Activated T-helper 2 cell treated with anti-CD3 and anti-CD28 coated beads, Interferon-gamma antibody, Interleukin-2, Interleukin-4, amounts not matched to agents 10 μg/mL and 5 μg/mL and 100 μg/mL, durations not matched to agents 14 hours and 24 hours and 36 hours (primary cell): Measurements from ENCODE around the gene PARD3B. TPM values are rescaled to one million over a fixed set of nuclear protein-coding genes. Genes with fewer than 3 reads are reported as not detected.

ENCODE experiments used
- DNase-seq: peaks from one replicate; pipeline ENCODE4 v3.0.0; 2021; ENCODE audit warnings: low spot score
- H3K27ac Mint-ChIP-seq: one replicate; pipeline ENCODE4 v1.8.0; 2021; ENCODE audit warnings: mixed read lengths
- H3K27me3 Mint-ChIP-seq: one replicate; pipeline ENCODE4 v1.8.0; 2021; ENCODE audit warnings: low read depth, mixed read lengths
- H3K36me3 Mint-ChIP-seq: one replicate; pipeline ENCODE4 v1.8.0; 2021; ENCODE audit warnings: low read depth, mixed read lengths
- H3K4me1 Mint-ChIP-seq: one replicate; pipeline ENCODE4 v1.8.0; 2021; ENCODE audit warnings: low read depth, mixed read lengths
- H3K4me3 Mint-ChIP-seq: one replicate; pipeline ENCODE4 v1.8.0; 2021; ENCODE audit warnings: low read depth, mild to moderate bottlenecking, moderate library complexity, mixed read lengths
- H3K9me3 Mint-ChIP-seq: one replicate; pipeline ENCODE4 v1.8.0; 2021; ENCODE audit warnings: mixed read lengths
- intact Hi-C: fragments of 100-400 bp; cut with micrococcal nuclease; formaldehyde crosslinking; loops from one replicate; pipeline ENCODE4 v1.15.1; 2023
- total RNA-seq: library from RNA; stranded (reverse); gene quantifications from 2 replicates; pipeline ENCODE4 v1.2.3, GENCODE V29; 2022

Gene PARD3B
- total RNA-seq, 1 donor from 2014 or later, result 0.39 TPM

- DNase-seq, result no peak
- H3K36me3 Mint-ChIP-seq, result no peaks in the 10 kb centered on the region
- H3K4me3 Mint-ChIP-seq, result no peak overlapping the region
- no peak overlapping the region for H3K27ac Mint-ChIP-seq
- intact Hi-C loops, result no loop called here
- H3K27me3 Mint-ChIP-seq, result peaks cover 13% of the 10 kb centered on the region
- no peaks in the 10 kb centered on the region for H3K9me3 Mint-ChIP-seq
- H3K4me1 Mint-ChIP-seq, result peaks cover 5% of the 10 kb centered on the region
Measured at GRCh38 chr2:205439621-205440020, 894.3 kb downstream of the PARD3B start.

- Mint-ChIP-seq H3K27ac (no peak overlapping the region), H3K27me3 (peaks cover 14% of the 10 kb centered on the region), H3K9me3 (no peaks in the 10 kb centered on the region), H3K4me1 (peaks cover 5% of the 10 kb centered on the region), H3K36me3 (no peaks in the 10 kb centered on the region), H3K4me3 (no peak overlapping the region)
- intact Hi-C loops, result no loop called here
- no peak for DNase-seq
Measured at GRCh38 chr2:205441524-205441923, 896.2 kb downstream of the PARD3B start.

GRCh38 chr2:205448189-205448588 lies 902.9 kb downstream of the PARD3B start:
- intact Hi-C loops, result no loop called here
- H3K9me3 Mint-ChIP-seq, result no peaks in the 10 kb centered on the region
- no peaks in the 10 kb centered on the region for H3K4me1 Mint-ChIP-seq
- DNase-seq, result no peak
- no peak overlapping the region for H3K27ac Mint-ChIP-seq
- H3K36me3 Mint-ChIP-seq, result no peaks in the 10 kb centered on the region
- H3K27me3 Mint-ChIP-seq, result peaks cover 12% of the 10 kb centered on the region
- no peak overlapping the region for H3K4me3 Mint-ChIP-seq

- no peaks in the 10 kb centered on the region for H3K9me3 Mint-ChIP-seq
- H3K4me3 Mint-ChIP-seq, result no peak overlapping the region
- H3K4me1 Mint-ChIP-seq, result no peaks in the 10 kb centered on the region
- no peak for DNase-seq
- peaks cover 17% of the 10 kb centered on the region for H3K27me3 Mint-ChIP-seq
- H3K27ac Mint-ChIP-seq, result no peak overlapping the region
- no peaks in the 10 kb centered on the region for H3K36me3 Mint-ChIP-seq
- intact Hi-C loops, result no loop called here
Measured at GRCh38 chr2:205451901-205452512, 906.7 kb downstream of the PARD3B start.

GRCh38 chr2:205453202-205453601 lies 907.9 kb downstream of the PARD3B start:
- H3K27ac Mint-ChIP-seq, result no peak overlapping the region
- H3K4me1 Mint-ChIP-seq, result no peaks in the 10 kb centered on the region
- intact Hi-C loops, result no loop called here
- no peaks in the 10 kb centered on the region for H3K9me3 Mint-ChIP-seq
- no peak for DNase-seq
- peaks cover 20% of the 10 kb centered on the region for H3K27me3 Mint-ChIP-seq
- H3K4me3 Mint-ChIP-seq, result no peak overlapping the region
- no peaks in the 10 kb centered on the region for H3K36me3 Mint-ChIP-seq

- Mint-ChIP-seq H3K27me3 (peaks cover 34% of the 10 kb centered on the region), H3K4me1 (peaks cover 11% of the 10 kb centered on the region), H3K9me3 (no peaks in the 10 kb centered on the region), H3K36me3 (no peaks in the 10 kb centered on the region), H3K27ac (no peak overlapping the region), H3K4me3 (no peak overlapping the region)
- intact Hi-C loops, result no loop called here
- no peak for DNase-seq
Measured at GRCh38 chr2:205456682-205457081, 911.4 kb downstream of the PARD3B start.

GRCh38 chr2:205460217-205460616 lies 914.9 kb downstream of the PARD3B start:
- H3K27ac Mint-ChIP-seq, result no peak overlapping the region
- H3K27me3 Mint-ChIP-seq, result peaks cover 26% of the 10 kb centered on the region
- H3K4me1 Mint-ChIP-seq, result peaks cover 15% of the 10 kb centered on the region
- no peak overlapping the region for H3K4me3 Mint-ChIP-seq
- H3K36me3 Mint-ChIP-seq, result no peaks in the 10 kb centered on the region
- no peaks in the 10 kb centered on the region for H3K9me3 Mint-ChIP-seq
- no peak for DNase-seq
- intact Hi-C loops, result no loop called here

GRCh38 chr2:205461169-205461568 lies 915.9 kb downstream of the PARD3B start:
- DNase-seq, result no peak
- no peaks in the 10 kb centered on the region for H3K9me3 Mint-ChIP-seq
- intact Hi-C loops, result no loop called here
- peaks cover 15% of the 10 kb centered on the region for H3K4me1 Mint-ChIP-seq
- no peak overlapping the region for H3K4me3 Mint-ChIP-seq
- H3K27me3 Mint-ChIP-seq, result peaks cover 22% of the 10 kb centered on the region
- H3K36me3 Mint-ChIP-seq, result no peaks in the 10 kb centered on the region
- no peak overlapping the region for H3K27ac Mint-ChIP-seq

- Mint-ChIP-seq H3K9me3 (no peaks in the 10 kb centered on the region), H3K4me1 (peaks cover 15% of the 10 kb centered on the region), H3K27me3 (peaks cover 17% of the 10 kb centered on the region), H3K36me3 (no peaks in the 10 kb centered on the region), H3K27ac (no peak overlapping the region), H3K4me3 (no peak overlapping the region)
- intact Hi-C loops, result no loop called here
- DNase-seq, result no peak
Measured at GRCh38 chr2:205461678-205462665, 916.7 kb downstream of the PARD3B start.

- Mint-ChIP-seq H3K27ac (no peak overlapping the region), H3K4me1 (peaks cover 15% of the 10 kb centered on the region), H3K36me3 (no peaks in the 10 kb centered on the region), H3K4me3 (no peak overlapping the region), H3K27me3 (peaks cover 16% of the 10 kb centered on the region), H3K9me3 (no peaks in the 10 kb centered on the region)
- intact Hi-C loops, result no loop called here
- DNase-seq, result no peak
Measured at GRCh38 chr2:205462681-205463345, 917.5 kb downstream of the PARD3B start.

GRCh38 chr2:205463466-205464025 lies 918.3 kb downstream of the PARD3B start:
- Mint-ChIP-seq H3K4me1 (peaks cover 15% of the 10 kb centered on the region), H3K4me3 (no peak overlapping the region), H3K27me3 (peaks cover 15% of the 10 kb centered on the region), H3K36me3 (no peaks in the 10 kb centered on the region), H3K27ac (no peak overlapping the region), H3K9me3 (no peaks in the 10 kb centered on the region)
- intact Hi-C loops, result no loop called here
- DNase-seq, result no peak

GRCh38 chr2:205464681-205465080 lies 919.4 kb downstream of the PARD3B start:
- Mint-ChIP-seq H3K36me3 (no peaks in the 10 kb centered on the region), H3K4me1 (peaks cover 13% of the 10 kb centered on the region), H3K4me3 (no peak overlapping the region), H3K9me3 (no peaks in the 10 kb centered on the region), H3K27ac (no peak overlapping the region), H3K27me3 (peaks cover 16% of the 10 kb centered on the region)
- no peak for DNase-seq
- intact Hi-C loops, result no loop called here
